ENCODE results near the gene SRRM4. TPM values are rescaled to one million over a fixed set of nuclear protein-coding genes. Genes with fewer than 3 reads are reported as not detected.

The SRRM4 gene
- total and polyA plus RNA-seq, 10 of the 15 experiments (the other 5 are each of a cell fraction or from before 2014, with no cell fraction given): under 0.01 to 0.01 TPM; not detected in 8

- H3K27ac ChIP-seq (ENCODE audit: control insufficient read depth, insufficient read depth): no peak overlapping the region
- no peak overlapping the region for H2AFZ ChIP-seq (ENCODE audit: control insufficient read depth, low read depth, low read length)
- no peak for DNase-seq (ENCODE audit: low read depth, low spot score)
- ChIA-PET CTCF (no interaction called here), RAD21 (ENCODE audit: unreplicated experiment) (no interaction called here), SMC1A (ENCODE audit: uncharacterized antibody, unreplicated experiment) (no interaction called here), POLR2A (no interaction called here)
- H3K27me3 ChIP-seq (replicated peaks in 1 of 2; ENCODE audit: control insufficient read depth in 2 of 2, insufficient read depth in 2 of 2, low read length in 1 of 2): no peaks in the 10 kb centered on the region
- no peak for TF ChIP-seq SIN3A (IDR thresholded peaks at IDR 0.05; ENCODE audit: low read depth, low read length)
- H3K9ac ChIP-seq (ENCODE audit: control insufficient read depth, insufficient read depth, low read length): no peak overlapping the region
- BruUV-seq (replicated peaks): no TSS peak
- H3K4me1 ChIP-seq (ENCODE audit: control insufficient read depth, insufficient read depth, low read length): no peaks in the 10 kb centered on the region
- no peaks in the 10 kb centered on the region for H3K36me3 ChIP-seq (ENCODE audit: control insufficient read depth in 2 of 2, insufficient read depth in 2 of 2, low read length in 1 of 2)
- FAIRE-seq: no peak
- H4K20me1 ChIP-seq (ENCODE audit: control insufficient read depth, insufficient read depth): no peaks in the 10 kb centered on the region
- H3K4me3 ChIP-seq: no peak overlapping the region
- in situ Hi-C loops (cut with MboI): no loop called here
- 28% methylated on average over 2 of the region's 2 CpGs for WGBS (ENCODE audit: insufficient coverage, insufficient replicate concordance, low lambda C conversion rate, missing lambda C conversion rate)
- no peaks in the 10 kb centered on the region for H3K79me2 ChIP-seq (ENCODE audit: control insufficient read depth, insufficient read depth, low read length)
- no peak for ATAC-seq
- no peak overlapping the region for H3K4me2 ChIP-seq (ENCODE audit: control insufficient read depth, insufficient read depth)
- H3K9me3 ChIP-seq (replicated peaks; ENCODE audit: control insufficient read depth, insufficient read depth, low read length): no peaks in the 10 kb centered on the region
- intact Hi-C loops (cut with micrococcal nuclease; ENCODE audit: unreplicated experiment): no loop called here
Measured at GRCh38 chr12:119198440-119198839, 217.1 kb downstream of the SRRM4 start.

DNA sequence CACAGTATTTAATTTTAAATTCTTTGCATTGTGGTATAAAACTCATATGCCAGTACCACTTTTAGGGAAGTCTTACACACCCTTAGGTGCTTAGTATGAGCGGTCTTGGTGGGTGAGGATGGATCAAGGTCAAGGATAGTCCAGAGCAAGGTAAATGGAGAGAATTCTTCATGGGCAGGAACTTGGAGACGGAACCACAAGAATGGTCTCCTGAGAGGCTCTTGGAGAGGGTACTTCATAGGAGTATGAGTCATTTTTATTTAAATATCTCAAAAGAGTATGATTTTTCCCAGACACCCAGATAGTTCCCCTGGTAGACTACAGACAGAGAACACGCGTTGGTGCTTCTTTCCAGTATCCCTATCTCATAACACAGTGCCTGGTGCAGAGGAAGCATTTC, 219.3 kb downstream of the SRRM4 start:
- H2AFZ ChIP-seq (ENCODE audit: control insufficient read depth, low read depth, low read length): no peak overlapping the region
- no peaks in the 10 kb centered on the region for H3K36me3 ChIP-seq (ENCODE audit: control insufficient read depth in 2 of 2, insufficient read depth in 2 of 2, low read length in 1 of 2)
- H4K20me1 ChIP-seq (ENCODE audit: control insufficient read depth, insufficient read depth): no peaks in the 10 kb centered on the region
- no peak for DNase-seq (ENCODE audit: low read depth, low spot score)
- ChIA-PET CTCF (no interaction called here), POLR2A (no interaction called here), RAD21 (ENCODE audit: unreplicated experiment) (no interaction called here), SMC1A (ENCODE audit: uncharacterized antibody, unreplicated experiment) (no interaction called here)
- no peaks in the 10 kb centered on the region for H3K4me1 ChIP-seq (ENCODE audit: control insufficient read depth, insufficient read depth, low read length)
- ATAC-seq: no peak
- in situ Hi-C loops (cut with MboI): no loop called here
- no peaks in the 10 kb centered on the region for H3K27me3 ChIP-seq (replicated peaks in 1 of 2; ENCODE audit: control insufficient read depth in 2 of 2, insufficient read depth in 2 of 2, low read length in 1 of 2)
- no TSS peak for BruUV-seq (replicated peaks)
- no peak overlapping the region for H3K4me2 ChIP-seq (ENCODE audit: control insufficient read depth, insufficient read depth)
- no peaks in the 10 kb centered on the region for H3K79me2 ChIP-seq (ENCODE audit: control insufficient read depth, insufficient read depth, low read length)
- H3K9me3 ChIP-seq (replicated peaks; ENCODE audit: control insufficient read depth, insufficient read depth, low read length): no peaks in the 10 kb centered on the region
- no peak overlapping the region for H3K27ac ChIP-seq (ENCODE audit: control insufficient read depth, insufficient read depth)
- WGBS (ENCODE audit: insufficient coverage, insufficient replicate concordance, low lambda C conversion rate, missing lambda C conversion rate): 67% methylated on average over 4 of the region's 4 CpGs
- H3K4me3 ChIP-seq: no peak overlapping the region
- intact Hi-C loops (cut with micrococcal nuclease; ENCODE audit: unreplicated experiment): no loop called here
- H3K9ac ChIP-seq (ENCODE audit: control insufficient read depth, insufficient read depth, low read length): no peak overlapping the region
- TF ChIP-seq POLR2AphosphoS2 (IDR thresholded peaks at IDR 0.05; ENCODE audit: low read depth, low read length) (no peak), ZNF217 (IDR thresholded peaks at IDR 0.05) (no peak), CHD4 (IDR thresholded peaks at IDR 0.05) (no peak), MEF2B (IDR thresholded peaks at IDR 0.05; ENCODE audit: partially characterized antibody, poor library complexity, severe bottlenecking) (no peak), SIN3A (IDR thresholded peaks at IDR 0.05; ENCODE audit: low read depth, low read length) (no peak), HDAC2 (IDR thresholded peaks at IDR 0.05) (no peak), SP1 (IDR thresholded peaks at IDR 0.05; ENCODE audit: low read depth, low read length) (no peak), ZNF274 (IDR thresholded peaks at IDR 0.05; ENCODE audit: insufficient read depth, insufficient read length) (no peak)
- TF ChIP-seq, protein P1, sequence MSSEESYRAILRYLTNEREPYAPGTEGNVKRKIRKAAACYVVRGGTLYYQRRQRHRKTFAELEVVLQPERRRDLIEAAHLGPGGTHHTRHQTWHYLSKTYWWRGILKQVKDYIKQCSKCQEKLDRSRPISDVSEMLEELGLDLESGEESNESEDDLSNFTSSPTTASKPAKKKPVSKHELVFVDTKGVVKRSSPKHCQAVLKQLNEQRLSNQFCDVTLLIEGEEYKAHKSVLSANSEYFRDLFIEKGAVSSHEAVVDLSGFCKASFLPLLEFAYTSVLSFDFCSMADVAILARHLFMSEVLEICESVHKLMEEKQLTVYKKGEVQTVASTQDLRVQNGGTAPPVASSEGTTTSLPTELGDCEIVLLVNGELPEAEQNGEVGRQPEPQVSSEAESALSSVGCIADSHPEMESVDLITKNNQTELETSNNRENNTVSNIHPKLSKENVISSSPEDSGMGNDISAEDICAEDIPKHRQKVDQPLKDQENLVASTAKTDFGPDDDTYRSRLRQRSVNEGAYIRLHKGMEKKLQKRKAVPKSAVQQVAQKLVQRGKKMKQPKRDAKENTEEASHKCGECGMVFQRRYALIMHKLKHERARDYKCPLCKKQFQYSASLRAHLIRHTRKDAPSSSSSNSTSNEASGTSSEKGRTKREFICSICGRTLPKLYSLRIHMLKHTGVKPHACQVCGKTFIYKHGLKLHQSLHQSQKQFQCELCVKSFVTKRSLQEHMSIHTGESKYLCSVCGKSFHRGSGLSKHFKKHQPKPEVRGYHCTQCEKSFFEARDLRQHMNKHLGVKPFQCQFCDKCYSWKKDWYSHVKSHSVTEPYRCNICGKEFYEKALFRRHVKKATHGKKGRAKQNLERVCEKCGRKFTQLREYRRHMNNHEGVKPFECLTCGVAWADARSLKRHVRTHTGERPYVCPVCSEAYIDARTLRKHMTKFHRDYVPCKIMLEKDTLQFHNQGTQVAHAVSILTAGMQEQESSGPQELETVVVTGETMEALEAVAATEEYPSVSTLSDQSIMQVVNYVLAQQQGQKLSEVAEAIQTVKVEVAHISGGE (CRISPR knock-in tag; IDR thresholded peaks at IDR 0.05): no peak
- no peak for FAIRE-seq
